HCT116 (cell line): ENCODE measurements around the gene ATP6V0D1. TPM values are rescaled to one million over a fixed set of nuclear protein-coding genes. Genes with fewer than 3 reads are reported as not detected.

Experiments
- ATAC-seq: fragments of 200-7000 bp; cut with Tn5 transposase; 2 replicates; pipeline ENCODE4 v1.9.1; 2020; ENCODE audit warnings: mild to moderate bottlenecking, moderate library complexity
- BruUV-seq: library from RNA; stranded (reverse); fragments of 400-500 nt; replicated peaks from 2 replicates; lab custom pipeline; 2021; lab: Mats Ljungman, UMichigan
- CTCF ChIA-PET: fragments of 300-600 bp; sonication (Branson Sonifier 250); formaldehyde crosslinking; loops from one replicate; lab custom pipeline; 2021; ENCODE audit warnings: antibody characterized with exemption; lab: Charles Lee
- POLR2A ChIA-PET: fragments of 300-600, 350-600 bp; sonication (Branson Sonifier 250); formaldehyde crosslinking; loops from one replicate; lab custom pipeline; 2021; ENCODE audit warnings: antibody characterized with exemption; lab: Charles Lee
- RAD21 ChIA-PET, 2 experiments: fragments of 300-600 bp; sonication (Branson Sonifier 250); formaldehyde crosslinking; loops; one replicate each; lab custom pipeline; 2023; ENCODE audit warnings: low total read pairs in 2 of 2; ENCODE audit not compliant: uncharacterized antibody in 2 of 2, unreplicated experiment in 2 of 2, low non-redundant PET in 1 of 2; lab: Charles Lee
- DNase-seq: peaks from one replicate; pipeline ENCODE4 v3.0.0-alpha.2; 2010; ENCODE audit warnings: low read depth, low spot score
- H2AFZ ChIP-seq: fragments of 200-600 bp; shearing (Covaris generic), sonication (generic); 2 replicates; pipeline ENCODE4 v1.6.1; 2017; ENCODE audit warnings: low read depth, mixed run types, mixed read lengths, antibody characterized with exemption, low read length; ENCODE audit not compliant: poor library complexity, severe bottlenecking
- H3K27ac ChIP-seq: 2 replicates; pipeline ENCODE4 v1.5.1; 2012; ENCODE audit warnings: low read depth, low read length
- H3K27me3 ChIP-seq: fragments of 200-600 bp; sonication (generic); 2 replicates; pipeline ENCODE4 v1.6.1; 2016; ENCODE audit warnings: mixed run types, low read length, mixed read lengths; ENCODE audit not compliant: insufficient read depth
- H3K36me3 ChIP-seq, 2 experiments: fragments of 200-500 bp in 1 of 2; fragments of 200-600 bp in 1 of 2; sonication (Bioruptor generic) in 1 of 2; sonication (generic) in 1 of 2; 2 replicates each; pipeline versions ENCODE4 v1.5.1 to v1.6.1; 2014 to 2016; ENCODE audit warnings: low read length in 2 of 2, inconsistent platforms in 1 of 2, mixed read lengths in 1 of 2, mixed run types in 1 of 2; ENCODE audit not compliant: insufficient read depth in 2 of 2, control insufficient read depth in 1 of 2
- H3K4me1 ChIP-seq, 2 experiments: fragments of 200-600 bp in 1 of 2; sonication (generic) in 1 of 2; 2 replicates each; pipeline versions ENCODE4 v1.5.1 to v1.6.1; 2012 to 2017; ENCODE audit warnings: low read length in 2 of 2, inconsistent platforms in 1 of 2, mild to moderate bottlenecking in 1 of 2, mixed read lengths in 1 of 2, mixed run types in 1 of 2, moderate library complexity in 1 of 2; ENCODE audit not compliant: insufficient read depth in 2 of 2, control insufficient read depth in 1 of 2
- H3K4me2 ChIP-seq: fragments of 200-600 bp; sonication (generic); 2 replicates; pipeline ENCODE4 v1.6.1; 2017; ENCODE audit warnings: mixed run types, low read length, mixed read lengths
- H3K4me3 ChIP-seq, 2 experiments: fragments of 200-600 bp in 1 of 2; sonication (generic) in 1 of 2; replicated peaks in 1 of 2; 2 replicates each; pipeline ENCODE4 v1.5.1; 2011 to 2016; ENCODE audit warnings: low read length in 2 of 2, control low read depth in 1 of 2, low read depth in 1 of 2, mild to moderate bottlenecking in 1 of 2, mixed read lengths in 1 of 2, mixed run types in 1 of 2
- H3K79me2 ChIP-seq: fragments of 200-600 bp; sonication (generic); 2 replicates; pipeline ENCODE4 v1.6.1; 2017; ENCODE audit warnings: mild to moderate bottlenecking, mixed run types, low read length, moderate library complexity, mixed read lengths; ENCODE audit not compliant: insufficient read depth
- H3K9ac ChIP-seq: fragments of 200-600 bp; sonication (generic); 2 replicates; pipeline ENCODE4 v1.6.1; 2016; ENCODE audit warnings: low read length, mixed read lengths
- H3K9me2 ChIP-seq: fragments of 200-600 bp; sonication (generic), shearing (Covaris generic); 2 replicates; pipeline ENCODE4 v1.6.1; 2017; ENCODE audit warnings: mixed run types, mild to moderate bottlenecking, moderate library complexity; ENCODE audit not compliant: insufficient read depth
- H3K9me3 ChIP-seq, 2 experiments: fragments of 200-500 bp in 1 of 2; fragments of 200-600 bp in 1 of 2; sonication (Bioruptor generic) in 1 of 2; sonication (generic) in 1 of 2; 2 replicates each; pipeline ENCODE4 v1.6.1; 2014 to 2017; ENCODE audit warnings: low read length in 2 of 2, mixed read lengths in 2 of 2, inconsistent platforms in 1 of 2, low read depth in 1 of 2, mild to moderate bottlenecking in 1 of 2, mixed run types in 1 of 2, moderate library complexity in 1 of 2; ENCODE audit not compliant: control insufficient read depth in 1 of 2, insufficient read depth in 1 of 2
- H4K20me1 ChIP-seq: fragments of 200-600 bp; sonication (generic), shearing (Covaris generic); 2 replicates; pipeline ENCODE4 v1.6.1; 2017; ENCODE audit warnings: mixed run types, mild to moderate bottlenecking, moderate library complexity; ENCODE audit not compliant: insufficient read depth
- CEBPB ChIP-seq: IDR thresholded peaks from 2 replicates; pipeline ENCODE4 v1.6.1; 2012; ENCODE audit warnings: low read depth
- CTCF ChIP-seq, 3 experiments: fragments of 200-600 bp in 1 of 3; sonication (generic) in 1 of 3; IDR thresholded peaks in 2 of 3; conservative IDR thresholded peaks in 1 of 3; 2 replicates each; pipeline ENCODE4 v1.5.1; 2012 to 2017; ENCODE audit warnings: low read depth in 2 of 3, low read length in 2 of 3, antibody characterized with exemption in 1 of 3, borderline replicate concordance in 1 of 3, control low read depth in 1 of 3, mild to moderate bottlenecking in 1 of 3, mixed read lengths in 1 of 3, mixed run types in 1 of 3, moderate library complexity in 1 of 3; ENCODE audit not compliant: insufficient read depth in 1 of 3
- EGR1 ChIP-seq: IDR thresholded peaks from 2 replicates; pipeline ENCODE4 v1.6.1; 2012; ENCODE audit warnings: low read depth
- ELF1 ChIP-seq: IDR thresholded peaks from 2 replicates; pipeline ENCODE4 v1.6.1; 2012; ENCODE audit warnings: low read depth, borderline replicate concordance
- EZH2phosphoT487 ChIP-seq: fragments of 200-600 bp; IDR thresholded peaks from 2 replicates; pipeline ENCODE4 v1.6.1; 2018; ENCODE audit warnings: antibody characterized with exemption, borderline replicate concordance
- FOSL1 ChIP-seq: IDR thresholded peaks from 2 replicates; pipeline ENCODE4 v1.6.1; 2012; ENCODE audit warnings: low read depth
- JUND ChIP-seq: IDR thresholded peaks from 2 replicates; pipeline ENCODE4 v1.6.1; 2012
- POLR2A ChIP-seq: IDR thresholded peaks from 2 replicates; pipeline ENCODE4 v1.7.0; 2011; ENCODE audit warnings: borderline replicate concordance; ENCODE audit not compliant: insufficient read depth, insufficient read length; ENCODE audit errors: extremely low read depth
- POLR2AphosphoS5 ChIP-seq: IDR thresholded peaks from 2 replicates; pipeline ENCODE4 v1.6.1; 2011; ENCODE audit warnings: mild to moderate bottlenecking, low read depth, low read length, moderate library complexity
- RAD21 ChIP-seq: IDR thresholded peaks from 2 replicates; pipeline ENCODE4 v1.6.1; 2012; ENCODE audit warnings: low read depth, mild to moderate bottlenecking
- SIN3A ChIP-seq: IDR thresholded peaks from 2 replicates; pipeline ENCODE4 v1.6.1; 2012; ENCODE audit warnings: low read depth
- SP1 ChIP-seq: IDR thresholded peaks from 2 replicates; pipeline ENCODE4 v1.6.1; 2012; ENCODE audit warnings: low read depth
- SRF ChIP-seq: IDR thresholded peaks from 2 replicates; pipeline ENCODE4 v1.6.1; 2012; ENCODE audit warnings: low read depth
- TCF7L2 ChIP-seq: IDR thresholded peaks from 2 replicates; pipeline ENCODE4 v1.7.0; 2011; ENCODE audit warnings: borderline replicate concordance, inconsistent platforms; ENCODE audit not compliant: insufficient read depth, insufficient read length; ENCODE audit errors: extremely low read depth
- YY1 ChIP-seq: IDR thresholded peaks from 2 replicates; pipeline ENCODE4 v1.6.1; 2011; ENCODE audit warnings: low read length, low read depth, moderate library complexity, mild to moderate bottlenecking; ENCODE audit not compliant: insufficient replicate concordance; ENCODE audit errors: extremely low read depth
- ZFX ChIP-seq: fragments of 450-650 bp; IDR thresholded peaks from 2 replicates; pipeline ENCODE4 v1.6.1; 2017
- ZNF274 ChIP-seq: fragments of 200-500 bp; sonication (Bioruptor generic); IDR thresholded peaks from 2 replicates; pipeline ENCODE4 v1.6.1; 2014; ENCODE audit warnings: mild to moderate bottlenecking, low read depth, low read length, inconsistent platforms
- intact Hi-C: fragments of 100-400 bp; cut with micrococcal nuclease; formaldehyde crosslinking; loops from 2 replicates; pipeline ENCODE4 v1.10.0; 2022
- total RNA-seq: library from RNA; stranded (reverse); gene quantifications from one replicate; pipeline ENCODE4 v1.2.1, GENCODE V29; 2021; ENCODE audit not compliant: unreplicated experiment
- TF ChIP-seq, protein P1 (sequence below): IDR thresholded peaks from 2 replicates; pipeline ENCODE4 v1.6.1; 2012
- TF ChIP-seq, protein P2 (sequence below): IDR thresholded peaks from 2 replicates; pipeline ENCODE4 v1.6.1; 2012; ENCODE audit warnings: low read depth

The ATP6V0D1 gene
- total RNA-seq, 1 experiment from 2014 or later = 36.6 TPM

GRCh38 chr16:67438824-67439393, 42.0 kb downstream of the ATP6V0D1 start (continued):
- TF ChIP-seq CTCF (IDR thresholded peaks at IDR 0.05 in 2 of 3, conservative IDR thresholded peaks at IDR 0.05 in 1 of 3; ENCODE audit: borderline replicate concordance in 1 of 3, insufficient read depth in 1 of 3, low read depth in 2 of 3, low read length in 2 of 3) (no peak), ELF1 (no peak), YY1 (no peak), POLR2A (no peak)
- TF ChIP-seq, protein P1, sequence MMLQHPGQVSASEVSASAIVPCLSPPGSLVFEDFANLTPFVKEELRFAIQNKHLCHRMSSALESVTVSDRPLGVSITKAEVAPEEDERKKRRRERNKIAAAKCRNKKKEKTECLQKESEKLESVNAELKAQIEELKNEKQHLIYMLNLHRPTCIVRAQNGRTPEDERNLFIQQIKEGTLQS = no peak
- TF ChIP-seq, all 23 proteins: peak for 0

DNA sequence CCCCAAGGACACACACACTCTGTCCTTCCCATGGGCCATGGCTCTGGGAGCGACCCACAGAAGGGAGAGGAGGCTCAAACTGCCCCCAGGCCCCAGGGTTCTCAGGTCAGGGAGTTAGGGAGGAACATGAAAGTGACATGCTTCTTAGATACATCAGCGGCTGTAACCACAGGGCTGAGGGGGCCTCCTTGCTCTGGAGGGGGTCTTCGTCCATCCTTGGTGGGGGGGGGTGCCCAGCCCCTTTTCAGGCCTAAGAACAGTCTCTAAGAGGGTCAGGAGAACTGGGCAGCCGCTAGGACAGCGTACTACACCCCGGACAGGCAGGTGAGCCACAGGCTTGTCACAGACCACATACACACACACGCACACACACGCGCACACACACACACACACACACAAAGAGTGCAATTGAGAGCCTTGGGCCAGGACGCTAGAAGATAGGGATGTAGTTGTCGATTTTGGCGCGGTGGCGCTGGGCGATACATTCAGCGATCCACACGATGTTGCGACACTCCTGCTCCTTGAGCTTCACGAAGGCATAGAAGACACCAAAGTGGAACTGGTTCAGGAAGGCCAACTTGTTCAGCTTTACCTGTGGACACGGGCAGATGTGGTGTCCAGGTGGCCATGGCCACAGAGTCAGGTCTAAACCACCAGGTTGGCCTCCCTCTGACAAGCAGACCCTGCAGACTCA, 42.7 kb downstream of the ATP6V0D1 start:
- intact Hi-C loops = no loop called here
- TF ChIP-seq POLR2A = no peak
- no peak for TF ChIP-seq RAD21
- TF ChIP-seq, protein P2, sequence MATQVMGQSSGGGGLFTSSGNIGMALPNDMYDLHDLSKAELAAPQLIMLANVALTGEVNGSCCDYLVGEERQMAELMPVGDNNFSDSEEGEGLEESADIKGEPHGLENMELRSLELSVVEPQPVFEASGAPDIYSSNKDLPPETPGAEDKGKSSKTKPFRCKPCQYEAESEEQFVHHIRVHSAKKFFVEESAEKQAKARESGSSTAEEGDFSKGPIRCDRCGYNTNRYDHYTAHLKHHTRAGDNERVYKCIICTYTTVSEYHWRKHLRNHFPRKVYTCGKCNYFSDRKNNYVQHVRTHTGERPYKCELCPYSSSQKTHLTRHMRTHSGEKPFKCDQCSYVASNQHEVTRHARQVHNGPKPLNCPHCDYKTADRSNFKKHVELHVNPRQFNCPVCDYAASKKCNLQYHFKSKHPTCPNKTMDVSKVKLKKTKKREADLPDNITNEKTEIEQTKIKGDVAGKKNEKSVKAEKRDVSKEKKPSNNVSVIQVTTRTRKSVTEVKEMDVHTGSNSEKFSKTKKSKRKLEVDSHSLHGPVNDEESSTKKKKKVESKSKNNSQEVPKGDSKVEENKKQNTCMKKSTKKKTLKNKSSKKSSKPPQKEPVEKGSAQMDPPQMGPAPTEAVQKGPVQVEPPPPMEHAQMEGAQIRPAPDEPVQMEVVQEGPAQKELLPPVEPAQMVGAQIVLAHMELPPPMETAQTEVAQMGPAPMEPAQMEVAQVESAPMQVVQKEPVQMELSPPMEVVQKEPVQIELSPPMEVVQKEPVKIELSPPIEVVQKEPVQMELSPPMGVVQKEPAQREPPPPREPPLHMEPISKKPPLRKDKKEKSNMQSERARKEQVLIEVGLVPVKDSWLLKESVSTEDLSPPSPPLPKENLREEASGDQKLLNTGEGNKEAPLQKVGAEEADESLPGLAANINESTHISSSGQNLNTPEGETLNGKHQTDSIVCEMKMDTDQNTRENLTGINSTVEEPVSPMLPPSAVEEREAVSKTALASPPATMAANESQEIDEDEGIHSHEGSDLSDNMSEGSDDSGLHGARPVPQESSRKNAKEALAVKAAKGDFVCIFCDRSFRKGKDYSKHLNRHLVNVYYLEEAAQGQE = no peak
- no peak for TF ChIP-seq FOSL1
- TF ChIP-seq SIN3A = no peak
- TF ChIP-seq, protein P1 = no peak
- TF ChIP-seq SRF = no peak
- TF ChIP-seq YY1 = no peak
- TF ChIP-seq SP1 = no peak
- no peak for TF ChIP-seq ZNF274
- no peak for TF ChIP-seq POLR2AphosphoS5
- no peak for TF ChIP-seq EZH2phosphoT487
- no peak for TF ChIP-seq EGR1
- no peak for TF ChIP-seq ELF1
- no peak for TF ChIP-seq ZFX
- no peak for TF ChIP-seq CEBPB
- no peak for TF ChIP-seq JUND
- no peak for TF ChIP-seq TCF7L2

More for the DNA sequence above, 42.7 kb downstream of the ATP6V0D1 start:
- H3K4me3 ChIP-seq = no peak overlapping the region
- no peak overlapping the region for H2AFZ ChIP-seq
- no peaks in the 10 kb centered on the region for H3K9me3 ChIP-seq
- no peak overlapping the region for H3K27ac ChIP-seq
- no peak for DNase-seq
- H4K20me1 ChIP-seq = no peaks in the 10 kb centered on the region
- POLR2A ChIA-PET = no interaction called here
- no peaks in the 10 kb centered on the region for H3K9me2 ChIP-seq
- CTCF ChIA-PET = interaction anchor here (0.8 kb wide), 1 partner anchor 153 kb away, joined by 3 read pairs; no protein-coding TSS in a partner anchor
- H3K27me3 ChIP-seq = no peaks in the 10 kb centered on the region
- no peak for ATAC-seq
- no peaks in the 10 kb centered on the region for H3K4me1 ChIP-seq
- TSS peak; percentile 80 for BruUV-seq
- no peak overlapping the region for H3K9ac ChIP-seq
- peaks cover 0 to 7% of the 10 kb centered on the region in 2 experiments; a peak in 1 of 4 replicates for H3K36me3 ChIP-seq
- RAD21 ChIA-PET = no interaction called here
- no peak overlapping the region for H3K4me2 ChIP-seq
- H3K79me2 ChIP-seq = no peaks in the 10 kb centered on the region
